B cell (primary cell): Measurements from ENCODE around the gene B4GALNT3. TPM values are rescaled to one million over a fixed set of nuclear protein-coding genes. Genes with fewer than 3 reads are reported as not detected.

Experiments used
- ATAC-seq: fragments of 200-7000 bp; cut with Tn5 transposase; one replicate; pipeline ENCODE4 v1.10.0; 2021; ENCODE audit warnings: low read depth, mild to moderate bottlenecking, moderate number of reproducible peaks, moderate library complexity
- CTCF ChIA-PET: fragments of 350-600 bp; sonication (Branson Sonifier 250); formaldehyde crosslinking; loops from one replicate; lab custom pipeline; 2021; ENCODE audit warnings: antibody characterized with exemption, inconsistent platforms; lab: Charles Lee
- POLR2A ChIA-PET: fragments of 350-600 bp; sonication (Branson Sonifier 250); formaldehyde crosslinking; loops from one replicate; lab custom pipeline; 2021; ENCODE audit warnings: antibody characterized with exemption; lab: Charles Lee
- DNase-seq: peaks from one replicate; pipeline ENCODE4 v3.0.0; 2013
- H2AFZ ChIP-seq: 2 replicates; pipeline ENCODE4 v1.6.1; 2012; ENCODE audit warnings: mild to moderate bottlenecking, low read depth, low read length; ENCODE audit not compliant: insufficient read depth, poor library complexity, severe bottlenecking
- H3K27ac ChIP-seq, 2 donors: 1 replicate in 1 of 2; 2 replicates in 1 of 2; pipeline ENCODE4 v1.5.1; 2012 to 2013; ENCODE audit warnings: low read length in 2 of 2, mild to moderate bottlenecking in 2 of 2, moderate library complexity in 1 of 2
- H3K27me3 ChIP-seq, 4 experiments: fragments of 200-600 bp in 1 of 4; sonication (generic) in 1 of 4; replicated peaks in 1 of 4; 1 replicate in 2 of 4; 2 replicates in 2 of 4; pipeline versions ENCODE4 v1.6.1 to v1.7.0; 2013 to 2016; ENCODE audit warnings: low read length in 3 of 4, mild to moderate bottlenecking in 2 of 4, mixed read lengths in 1 of 4, moderate library complexity in 1 of 4; ENCODE audit not compliant: insufficient read depth in 4 of 4, control insufficient read depth in 3 of 4; ENCODE audit errors: control extremely low read depth in 1 of 4
- H3K36me3 ChIP-seq, 2 experiments: replicated peaks in 1 of 2; 1 replicate in 1 of 2; 2 replicates in 1 of 2; pipeline versions ENCODE4 v1.6.1 to v1.7.1; 2013; ENCODE audit warnings: low read length in 1 of 2; ENCODE audit not compliant: insufficient read depth in 2 of 2, control insufficient read depth in 1 of 2; ENCODE audit errors: control extremely low read depth in 1 of 2, extremely low read depth in 1 of 2
- H3K4me1 ChIP-seq, 2 donors: fragments of 200-600 bp in 1 of 2; sonication (generic) in 1 of 2; 1 replicate in 1 of 2; 2 replicates in 1 of 2; pipeline versions ENCODE4 v1.5.1 to v1.6.1; 2013 to 2017; ENCODE audit warnings: low read length in 2 of 2; ENCODE audit not compliant: control insufficient read depth in 2 of 2, insufficient read depth in 2 of 2
- H3K4me2 ChIP-seq: replicated peaks from 2 replicates; pipeline ENCODE3; 2012; ENCODE audit warnings: mild to moderate bottlenecking, low read depth, low read length; ENCODE audit not compliant: poor library complexity, severe bottlenecking
- H3K4me3 ChIP-seq, 5 experiments: fragments of 200-600 bp in 1 of 5; sonication (generic) in 1 of 5; 1 replicate in 3 of 5; 2 replicates in 2 of 5; pipeline versions ENCODE4 v1.5.1 to v1.7.0; 2011 to 2016; ENCODE audit warnings: low read length in 4 of 5, mild to moderate bottlenecking in 4 of 5, low read depth in 2 of 5, control low read depth in 1 of 5, moderate library complexity in 1 of 5; ENCODE audit not compliant: insufficient read depth in 1 of 5; ENCODE audit errors: control extremely low read depth in 1 of 5, extremely low read depth in 1 of 5
- H3K79me2 ChIP-seq: fragments of 200-600 bp; sonication (generic); one replicate; pipeline ENCODE4 v1.6.0; 2016; ENCODE audit warnings: low read length; ENCODE audit not compliant: control insufficient read depth, insufficient read depth
- H3K9ac ChIP-seq: fragments of 200-600 bp; sonication (generic); 2 replicates; pipeline ENCODE4 v1.6.1; 2017; ENCODE audit warnings: mild to moderate bottlenecking, low read length, moderate library complexity
- H3K9me3 ChIP-seq, 3 donors: one replicate each; pipeline versions ENCODE4 v1.6.1 to v1.7.1; 2013; ENCODE audit warnings: low read length in 2 of 3; ENCODE audit not compliant: control insufficient read depth in 2 of 3, insufficient read depth in 1 of 3; ENCODE audit errors: control extremely low read depth in 1 of 3
- H4K20me1 ChIP-seq: 2 replicates; pipeline ENCODE4 v1.6.0; 2012; ENCODE audit warnings: mild to moderate bottlenecking, low read length; ENCODE audit not compliant: insufficient read depth, control insufficient read depth, poor library complexity, severe bottlenecking
- H3K27ac Mint-ChIP-seq: one replicate; pipeline ENCODE4 v1.8.0; 2021; ENCODE audit warnings: mixed read lengths
- H3K27me3 Mint-ChIP-seq: one replicate; pipeline ENCODE4 v1.8.0; 2021; ENCODE audit warnings: mixed read lengths
- H3K4me1 Mint-ChIP-seq: one replicate; pipeline ENCODE4 v1.8.0; 2021; ENCODE audit warnings: mixed read lengths
- H3K4me3 Mint-ChIP-seq: one replicate; pipeline ENCODE4 v1.8.0; 2021; ENCODE audit warnings: mixed read lengths
- H3K9me3 Mint-ChIP-seq: one replicate; pipeline ENCODE4 v1.8.0; 2022; ENCODE audit warnings: mixed read lengths; ENCODE audit not compliant: insufficient read depth
- EZH2 ChIP-seq: IDR thresholded peaks from 2 replicates; pipeline ENCODE4 v1.6.1; 2012; ENCODE audit warnings: borderline replicate concordance, low read depth, mild to moderate bottlenecking, moderate library complexity, low read length; ENCODE audit not compliant: insufficient read depth, poor library complexity, severe bottlenecking
- WGBS: methylation state at CpG from one replicate; pipeline ENCODE4 v1.1.5; 2013; ENCODE audit warnings: missing lambda C conversion rate; ENCODE audit not compliant: insufficient coverage; 5-methylcytosine and 5-hydroxymethylcytosine counted together
- intact Hi-C: fragments of 100-400 bp; cut with micrococcal nuclease; formaldehyde crosslinking; loops from one replicate; pipeline ENCODE4 v1.10.0; 2022
- polyA plus RNA-seq: library from polyadenylated mRNA; depleted of rRNA; stranded (reverse); fragments of >200 nt; gene quantifications from 2 replicates; pipeline ENCODE4 v1.2.3, GENCODE V29; 2012
- total RNA-seq, 2 donors: library from RNA; stranded (reverse); fragments of 120-200 nt in 1 of 2; gene quantifications; 1 replicate in 1 of 2; 2 replicates in 1 of 2; pipeline versions ENCODE4 v1.2.3 to v1.2.4, GENCODE V29; 2013 to 2022
- TF ChIP-seq, protein P1 (sequence below): fragments of 200-600 bp; IDR thresholded peaks from one replicate; pipeline ENCODE4 v1.8.0; 2022; ENCODE audit warnings: antibody characterized with exemption, mild to moderate bottlenecking

Gene B4GALNT3
- total and polyA plus RNA-seq, 2 donors (not counting 1 experiment from before 2014, with no cell fraction given) = 0.25 TPM; not detected in 1

DNA sequence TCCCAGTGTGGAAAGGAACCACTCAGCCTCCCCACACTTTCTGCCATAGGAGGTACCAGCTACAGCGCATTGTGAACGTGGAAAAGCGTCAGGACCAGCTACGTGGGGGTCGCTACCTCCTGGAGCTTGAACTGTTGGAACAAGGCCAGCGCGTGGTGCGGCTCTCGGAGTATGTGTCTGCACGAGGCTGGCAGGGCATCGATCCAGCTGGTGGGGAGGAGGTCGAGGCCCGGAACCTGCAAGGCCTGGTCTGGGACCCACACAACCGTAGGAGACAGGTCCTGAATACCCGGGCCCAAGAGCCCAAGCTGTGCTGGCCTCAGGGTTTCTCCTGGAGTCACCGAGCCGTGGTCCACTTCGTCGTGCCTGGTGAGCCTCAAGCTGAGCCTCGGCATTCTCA lies 96.8 kb downstream of the B4GALNT3 start:
- peaks cover 0 to 6% (median 0%) of the 10 kb centered on the region in 3 donors for H3K9me3 ChIP-seq
- peaks cover 3 to 6% of the 10 kb centered on the region in 2 donors for H3K4me1 ChIP-seq
- no peak for ATAC-seq
- H3K27me3 ChIP-seq = peaks cover 0 to under 1% (median 0%) of the 10 kb centered on the region in 4 experiments
- no peaks in the 10 kb centered on the region for H4K20me1 ChIP-seq
- H3K36me3 ChIP-seq = no peaks in the 10 kb centered on the region
- peaks cover 34% of the 10 kb centered on the region for H3K27me3 Mint-ChIP-seq
- intact Hi-C loops = no loop called here
- no peak overlapping the region for H3K9ac ChIP-seq
- H3K79me2 ChIP-seq = no peaks in the 10 kb centered on the region
- no peak overlapping the region for H3K4me3 Mint-ChIP-seq
- H3K27ac Mint-ChIP-seq = no peak overlapping the region
- TF ChIP-seq, protein P1, sequence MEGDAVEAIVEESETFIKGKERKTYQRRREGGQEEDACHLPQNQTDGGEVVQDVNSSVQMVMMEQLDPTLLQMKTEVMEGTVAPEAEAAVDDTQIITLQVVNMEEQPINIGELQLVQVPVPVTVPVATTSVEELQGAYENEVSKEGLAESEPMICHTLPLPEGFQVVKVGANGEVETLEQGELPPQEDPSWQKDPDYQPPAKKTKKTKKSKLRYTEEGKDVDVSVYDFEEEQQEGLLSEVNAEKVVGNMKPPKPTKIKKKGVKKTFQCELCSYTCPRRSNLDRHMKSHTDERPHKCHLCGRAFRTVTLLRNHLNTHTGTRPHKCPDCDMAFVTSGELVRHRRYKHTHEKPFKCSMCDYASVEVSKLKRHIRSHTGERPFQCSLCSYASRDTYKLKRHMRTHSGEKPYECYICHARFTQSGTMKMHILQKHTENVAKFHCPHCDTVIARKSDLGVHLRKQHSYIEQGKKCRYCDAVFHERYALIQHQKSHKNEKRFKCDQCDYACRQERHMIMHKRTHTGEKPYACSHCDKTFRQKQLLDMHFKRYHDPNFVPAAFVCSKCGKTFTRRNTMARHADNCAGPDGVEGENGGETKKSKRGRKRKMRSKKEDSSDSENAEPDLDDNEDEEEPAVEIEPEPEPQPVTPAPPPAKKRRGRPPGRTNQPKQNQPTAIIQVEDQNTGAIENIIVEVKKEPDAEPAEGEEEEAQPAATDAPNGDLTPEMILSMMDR = no peak
- no peak for TF ChIP-seq EZH2
- H3K4me1 Mint-ChIP-seq = peaks cover 6% of the 10 kb centered on the region
- H3K9me3 Mint-ChIP-seq = no peaks in the 10 kb centered on the region
- H2AFZ ChIP-seq = no peak overlapping the region
- 98% methylated on average over 20 of the region's 20 CpGs for WGBS
- ChIA-PET POLR2A (no interaction called here), CTCF (interaction anchor here (1.6 to 1.9 kb wide), 2 partner anchors 13 to 20 kb away, joined by 4 to 6 read pairs; no protein-coding TSS in a partner anchor)
- no peak overlapping the region for H3K4me2 ChIP-seq
- no peak for DNase-seq
- no peak overlapping the region for H3K27ac ChIP-seq
- H3K4me3 ChIP-seq = no peak overlapping the region

DNA sequence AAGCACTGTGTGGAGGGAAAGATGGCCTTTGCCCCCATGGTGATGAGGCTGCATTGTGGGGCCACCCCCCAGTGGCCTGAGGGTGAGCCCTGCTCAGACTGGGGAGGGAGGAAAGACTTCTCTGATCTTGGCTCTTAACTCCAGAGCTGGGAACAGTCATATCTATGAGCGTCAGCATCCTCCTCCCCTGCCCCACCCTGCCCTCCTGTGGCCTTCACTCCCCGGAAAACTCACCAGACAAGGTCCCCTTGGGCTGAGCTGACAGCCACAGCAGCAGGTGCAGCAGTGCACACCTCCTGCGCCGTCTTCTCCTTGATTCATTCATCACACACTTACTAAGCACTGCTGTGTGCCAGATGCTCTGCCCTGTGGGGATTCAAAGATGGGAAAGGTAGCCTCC lies 98.8 kb downstream of the B4GALNT3 start:
- H3K4me1 Mint-ChIP-seq = peaks cover 20% of the 10 kb centered on the region
- POLR2A ChIA-PET = no interaction called here

More for the DNA sequence above, 98.8 kb downstream of the B4GALNT3 start:
- H3K9me3 Mint-ChIP-seq = no peaks in the 10 kb centered on the region
- peaks cover 0 to 3% (median 1%) of the 10 kb centered on the region in 4 experiments for H3K27me3 ChIP-seq
- no peak overlapping the region for H3K27ac Mint-ChIP-seq
- no peaks in the 10 kb centered on the region for H3K36me3 ChIP-seq
- CTCF ChIA-PET = no interaction called here
- 60% methylated on average over 1 of the region's 4 CpGs for WGBS
- H3K27me3 Mint-ChIP-seq = peaks cover 19% of the 10 kb centered on the region
- intact Hi-C loops = no loop called here
- H3K27ac ChIP-seq = no peak overlapping the region
- H3K79me2 ChIP-seq = no peaks in the 10 kb centered on the region
- no peak overlapping the region for H3K4me2 ChIP-seq
- H3K9ac ChIP-seq = no peak overlapping the region
- H3K4me3 Mint-ChIP-seq = no peak overlapping the region
- H2AFZ ChIP-seq = no peak overlapping the region
- H4K20me1 ChIP-seq = no peaks in the 10 kb centered on the region
- peaks cover 16 to 23% of the 10 kb centered on the region in 2 donors for H3K4me1 ChIP-seq
- TF ChIP-seq, protein P1 = no peak
- no peak for TF ChIP-seq EZH2
- ATAC-seq (no peak), DNase-seq (no peak)
- H3K4me3 ChIP-seq = no peak overlapping the region
- H3K9me3 ChIP-seq = peaks cover 0 to 5% (median 0%) of the 10 kb centered on the region in 3 donors
